Hepatocyte (in vitro differentiated cells): ENCODE measurements around the gene ARHGAP9.
"Not testable (repeated sequence)": the region's sequence is repeated elsewhere in the genome, so short reads cannot be mapped to it uniquely, and the experiment has no call there.

ENCODE experiments used
- CTCF ChIP-seq: fragments of 200-600 bp; sonication (generic); IDR thresholded peaks from 2 replicates; pipeline ENCODE4 v1.5.1; 2016; ENCODE audit warnings: antibody characterized with exemption, mild to moderate bottlenecking; ENCODE audit not compliant: poor library complexity
- EZH2 ChIP-seq: fragments of 200-600 bp; sonication (generic); IDR thresholded peaks from 2 replicates; pipeline ENCODE4 v1.6.1; 2016; ENCODE audit warnings: antibody characterized with exemption, mild to moderate bottlenecking, borderline replicate concordance

- not testable (repeated sequence) for TF ChIP-seq CTCF, EZH2
Observed at GRCh38 chr12:57507796-57508195, 28.1 kb upstream of the ARHGAP9 start.
